ENCODE results near the gene ANKEF1. TPM values are rescaled to one million over a fixed set of nuclear protein-coding genes. Genes with fewer than 3 reads are reported as not detected.
A peak's percentile ranks its signal among the peaks of the same experiment; 100 is the strongest.

Gene ANKEF1
- total and polyA plus RNA-seq, 3 donors from 2014 or later: 14.4 to 52.1 (median 32.4) TPM

DNA sequence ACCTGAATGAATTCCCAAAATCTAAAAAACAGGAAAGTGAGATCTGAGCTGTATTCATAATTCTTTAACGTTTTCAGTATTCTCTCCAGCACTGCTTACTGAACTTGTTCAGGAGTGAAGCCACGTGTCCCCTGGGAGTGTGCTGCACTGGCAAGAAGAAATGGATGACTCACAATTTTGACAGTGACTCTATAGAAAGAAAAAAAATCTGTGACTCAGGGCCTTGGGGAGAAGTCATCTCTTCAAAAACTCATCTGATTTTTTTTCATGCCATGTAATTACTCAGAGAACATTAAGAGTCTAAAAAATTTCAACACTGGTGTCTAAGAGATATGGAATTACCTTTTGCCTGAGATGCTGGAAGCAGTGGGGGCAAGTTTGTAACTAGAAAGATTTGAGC lies 39.7 kb downstream of the ANKEF1 start:
- DNase-seq: no peak
- intact Hi-C loops (cut with DNase I; ENCODE audit: low total_unique reads): no loop called here
- Histone ChIP-seq H3K4me3 (no peak overlapping the region), H3K27me3 (no peaks in the 10 kb centered on the region), H3K9me3 (no peaks in the 10 kb centered on the region), H3K36me3 (ENCODE audit: low read depth, missing control alignments) (no peaks in the 10 kb centered on the region), H3K27ac (no peak overlapping the region), H3K4me1 (peaks cover 6% of the 10 kb centered on the region)
- 62 to 64% methylated on average over 2 of the region's 2 CpGs for WGBS, 2 donors
- TF ChIP-seq POLR2A (IDR thresholded peaks at IDR 0.05): no peak
- TF ChIP-seq, protein P1, sequence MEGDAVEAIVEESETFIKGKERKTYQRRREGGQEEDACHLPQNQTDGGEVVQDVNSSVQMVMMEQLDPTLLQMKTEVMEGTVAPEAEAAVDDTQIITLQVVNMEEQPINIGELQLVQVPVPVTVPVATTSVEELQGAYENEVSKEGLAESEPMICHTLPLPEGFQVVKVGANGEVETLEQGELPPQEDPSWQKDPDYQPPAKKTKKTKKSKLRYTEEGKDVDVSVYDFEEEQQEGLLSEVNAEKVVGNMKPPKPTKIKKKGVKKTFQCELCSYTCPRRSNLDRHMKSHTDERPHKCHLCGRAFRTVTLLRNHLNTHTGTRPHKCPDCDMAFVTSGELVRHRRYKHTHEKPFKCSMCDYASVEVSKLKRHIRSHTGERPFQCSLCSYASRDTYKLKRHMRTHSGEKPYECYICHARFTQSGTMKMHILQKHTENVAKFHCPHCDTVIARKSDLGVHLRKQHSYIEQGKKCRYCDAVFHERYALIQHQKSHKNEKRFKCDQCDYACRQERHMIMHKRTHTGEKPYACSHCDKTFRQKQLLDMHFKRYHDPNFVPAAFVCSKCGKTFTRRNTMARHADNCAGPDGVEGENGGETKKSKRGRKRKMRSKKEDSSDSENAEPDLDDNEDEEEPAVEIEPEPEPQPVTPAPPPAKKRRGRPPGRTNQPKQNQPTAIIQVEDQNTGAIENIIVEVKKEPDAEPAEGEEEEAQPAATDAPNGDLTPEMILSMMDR (IDR thresholded peaks at IDR 0.05): no peak

DNA sequence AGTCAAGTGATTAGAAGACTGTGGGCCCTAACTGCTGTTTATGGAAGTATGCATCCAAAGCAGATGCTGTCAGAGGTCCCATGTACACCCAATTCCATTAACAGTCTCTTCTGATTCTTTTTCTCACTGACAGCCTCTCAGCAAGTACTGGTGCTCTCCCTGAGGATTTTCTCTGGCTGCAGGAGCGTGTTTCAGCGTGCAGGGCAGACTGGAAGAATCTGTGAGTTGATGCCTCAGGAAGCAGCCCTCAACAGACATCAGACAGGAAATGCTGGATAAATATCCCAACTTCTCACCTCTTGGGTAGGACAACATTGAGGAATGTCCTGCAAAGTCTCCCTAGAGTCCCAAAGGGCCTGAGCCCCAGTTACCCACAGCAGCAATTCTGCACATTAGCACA lies 40.8 kb downstream of the ANKEF1 start:
- peaks cover 6% of the 10 kb centered on the region for H3K4me1 ChIP-seq
- 61 to 73% methylated on average over 2 of the region's 2 CpGs for WGBS, 2 donors
- no peak overlapping the region for H3K4me3 ChIP-seq
- intact Hi-C loops (cut with DNase I; ENCODE audit: low total_unique reads): no loop called here
- TF ChIP-seq, protein P1 (IDR thresholded peaks at IDR 0.05): no peak
- TF ChIP-seq POLR2A (IDR thresholded peaks at IDR 0.05): no peak
- DNase-seq: no peak
- H3K36me3 ChIP-seq (ENCODE audit: low read depth, missing control alignments): no peaks in the 10 kb centered on the region
- no peak overlapping the region for H3K27ac ChIP-seq
- H3K9me3 ChIP-seq: no peaks in the 10 kb centered on the region
- no peaks in the 10 kb centered on the region for H3K27me3 ChIP-seq

DNA sequence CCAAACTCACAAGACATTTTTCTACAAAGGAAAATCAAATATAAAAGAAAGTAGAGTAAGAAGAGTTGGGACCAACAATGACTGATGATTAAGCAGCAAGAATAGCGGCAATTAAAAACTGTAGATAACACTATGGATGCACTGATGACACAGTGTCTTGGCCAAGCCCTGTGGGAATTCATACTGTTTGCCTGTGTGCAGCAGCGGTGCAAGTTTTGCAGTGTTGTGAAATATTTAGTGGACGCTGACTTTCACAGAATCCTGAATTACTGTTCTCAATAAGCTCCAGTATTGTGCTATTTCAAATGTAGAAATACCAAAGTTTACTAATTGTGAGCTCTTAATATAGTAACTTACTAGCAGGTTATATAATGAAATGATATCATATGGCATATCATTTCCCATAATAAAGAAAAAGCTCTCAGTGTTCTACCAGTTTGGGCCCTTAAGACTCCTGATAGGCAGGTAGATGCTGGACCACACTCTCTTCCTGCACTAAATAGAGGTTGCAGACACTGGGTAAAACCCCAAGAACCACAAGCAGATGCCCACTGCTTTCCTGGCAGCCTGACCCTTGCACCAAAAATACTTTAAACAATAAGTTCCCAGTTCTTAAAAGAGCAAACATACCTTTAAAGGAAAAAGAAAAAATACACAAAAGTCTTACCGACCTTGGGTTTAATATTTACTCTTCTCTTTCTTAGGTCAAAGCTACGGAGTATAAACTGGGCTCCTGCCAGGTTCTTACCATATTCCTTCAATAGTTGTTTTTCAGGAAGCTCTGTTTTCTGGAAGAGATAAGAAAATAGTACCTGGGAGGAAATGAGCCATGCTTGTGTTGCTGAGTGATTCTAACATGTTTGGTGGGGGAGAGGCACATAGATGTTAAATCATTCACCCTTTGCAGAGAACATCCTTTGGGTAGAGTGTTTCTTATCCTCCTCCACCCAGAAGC lies 41.6 kb downstream of the ANKEF1 start:
- TF ChIP-seq POLR2A (IDR thresholded peaks at IDR 0.05): no peak
- TF ChIP-seq, protein P1 (IDR thresholded peaks at IDR 0.05): no peak
- WGBS, 2 donors: 62 to 72% methylated on average over 5 of the region's 5 CpGs
- intact Hi-C loops (cut with DNase I; ENCODE audit: low total_unique reads): no loop called here
- H3K9me3 ChIP-seq: no peaks in the 10 kb centered on the region
- H3K4me1 ChIP-seq: peaks cover 6% of the 10 kb centered on the region
- DNase-seq: no peak
- H3K4me3 ChIP-seq: no peak overlapping the region
- H3K36me3 ChIP-seq (ENCODE audit: low read depth, missing control alignments): no peaks in the 10 kb centered on the region
- H3K27me3 ChIP-seq: no peaks in the 10 kb centered on the region
- no peak overlapping the region for H3K27ac ChIP-seq

DNA sequence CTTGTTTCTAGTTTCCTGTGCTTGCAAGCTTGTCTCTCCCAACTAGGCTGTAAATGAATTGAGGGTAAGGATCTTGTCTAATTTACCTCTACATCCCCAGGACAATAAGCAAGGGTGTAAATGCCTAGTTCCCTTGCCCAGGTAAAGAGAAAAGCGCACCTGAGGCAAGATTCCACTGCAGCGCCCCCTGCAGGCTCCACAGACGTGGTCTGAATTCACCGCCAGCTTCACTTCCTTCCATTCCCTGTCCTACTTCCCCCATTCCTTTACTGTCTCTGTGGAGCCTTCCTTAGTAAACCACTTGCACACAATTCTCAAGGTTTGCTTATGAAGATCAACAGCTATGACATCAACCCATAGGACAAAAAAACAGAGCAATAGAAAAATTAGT lies 42.3 kb downstream of the ANKEF1 start:
- Histone ChIP-seq H3K9me3 (no peaks in the 10 kb centered on the region), H3K4me1 (peaks cover 6% of the 10 kb centered on the region), H3K4me3 (no peak overlapping the region), H3K36me3 (ENCODE audit: low read depth, missing control alignments) (no peaks in the 10 kb centered on the region), H3K27ac (no peak overlapping the region), H3K27me3 (no peaks in the 10 kb centered on the region)
- WGBS, 2 donors: 43 to 50% methylated on average over 4 of the region's 4 CpGs
- DNase-seq: no peak
- intact Hi-C loops (cut with DNase I; ENCODE audit: low total_unique reads): no loop called here
- TF ChIP-seq, protein P1 (IDR thresholded peaks at IDR 0.05): peak in 2 of 3 experiments; percentile 8 to 39
- TF ChIP-seq POLR2A (IDR thresholded peaks at IDR 0.05): no peak

Measured in testis (tissue), 3 donors.